Gastrocnemius medialis (tissue), 4 donors: ENCODE data around the gene LARP4. TPM values are rescaled to one million over a fixed set of nuclear protein-coding genes. Genes with fewer than 3 reads are reported as not detected.
"Not testable (repeated sequence)": the region's sequence is repeated elsewhere in the genome, so short reads cannot be mapped to it uniquely, and the experiment has no call there.

Source experiments
- ATAC-seq, 2 donors: fragments of 150-250 bp; one replicate each; pipeline ENCODE4 v1.9.1; 2016
- DNase-seq, 2 donors: peaks; one replicate each; pipeline ENCODE4 v3.0.0-alpha.2; 2019
- H3K27ac ChIP-seq, 4 donors: fragments of 200-600 bp; sonication (generic); 1 replicate in 1 of 4; 2 replicates in 3 of 4; pipeline ENCODE4 v1.5.1; 2016 to 2018; ENCODE audit warnings: mild to moderate bottlenecking in 2 of 4, moderate library complexity in 1 of 4
- H3K27me3 ChIP-seq, 3 donors: fragments of 200-600 bp; sonication (generic) in 2 of 3; 1 replicate in 1 of 3; 2 replicates in 2 of 3; pipeline versions ENCODE4 v1.5.1 to v1.6.0; 2016 to 2019; ENCODE audit warnings: mild to moderate bottlenecking in 1 of 3, moderate library complexity in 1 of 3
- H3K36me3 ChIP-seq, 2 donors: fragments of 200-600 bp; sonication (generic) in 1 of 2; one replicate each; pipeline ENCODE4 v1.5.1; 2017 to 2018
- H3K4me1 ChIP-seq, 2 donors: fragments of 200-600 bp; sonication (generic) in 1 of 2; one replicate each; pipeline ENCODE4 v1.5.1; 2016 to 2017; ENCODE audit warnings: mild to moderate bottlenecking in 2 of 2
- H3K4me3 ChIP-seq, 4 donors: fragments of 200-600 bp; sonication (generic) in 3 of 4; 1 replicate in 1 of 4; 2 replicates in 3 of 4; pipeline ENCODE4 v1.5.1; 2016 to 2019; ENCODE audit warnings: mild to moderate bottlenecking in 2 of 4
- H3K9me3 ChIP-seq, 3 donors: fragments of 200-600 bp; sonication (generic) in 2 of 3; 1 replicate in 1 of 3; 2 replicates in 2 of 3; pipeline ENCODE4 v1.5.1; 2016 to 2019
- POLR2A ChIP-seq, 2 donors: fragments of 450-650 bp; IDR thresholded peaks; one replicate each; pipeline ENCODE4 v1.6.1; 2017; ENCODE audit warnings: antibody characterized with exemption in 2 of 2, mild to moderate bottlenecking in 2 of 2, moderate library complexity in 2 of 2
- in situ Hi-C, 4 donors: fragments of 200-750 bp; cut with MboI; loops; one replicate each; pipeline versions ENCODE4 v1.15.0 to v1.8.0; 2017; ENCODE audit warnings: low sequenced_read_pairs in 4 of 4
- intact Hi-C: fragments of 100-400 bp; cut with DNase I; formaldehyde crosslinking; loops from one replicate; pipeline ENCODE4 v1.15.1; 2023; ENCODE audit warnings: low total_unique reads
- total RNA-seq, 4 donors: library from RNA; depleted of rRNA; stranded (reverse); fragments of >200 nt; gene quantifications; one replicate each; pipeline versions ENCODE4 v1.1.0 to v1.2.3, GENCODE V29; 2016
- TF ChIP-seq, protein P1 (sequence below), 5 experiments: fragments of 450-650 bp in 3 of 5; fragments of 200-600 bp in 2 of 5; sonication (generic) in 2 of 5; IDR thresholded peaks in 4 of 5; conservative IDR thresholded peaks in 1 of 5; 1 replicate in 4 of 5; 2 replicates in 1 of 5; pipeline ENCODE4 v1.5.1; 2016 to 2019; ENCODE audit warnings: antibody characterized with exemption in 5 of 5, mild to moderate bottlenecking in 3 of 5, moderate library complexity in 3 of 5

LARP4 gene
- total RNA-seq, 4 donors from 2014 or later: 32.7 to 70.2 (median 42.4) TPM

DNA sequence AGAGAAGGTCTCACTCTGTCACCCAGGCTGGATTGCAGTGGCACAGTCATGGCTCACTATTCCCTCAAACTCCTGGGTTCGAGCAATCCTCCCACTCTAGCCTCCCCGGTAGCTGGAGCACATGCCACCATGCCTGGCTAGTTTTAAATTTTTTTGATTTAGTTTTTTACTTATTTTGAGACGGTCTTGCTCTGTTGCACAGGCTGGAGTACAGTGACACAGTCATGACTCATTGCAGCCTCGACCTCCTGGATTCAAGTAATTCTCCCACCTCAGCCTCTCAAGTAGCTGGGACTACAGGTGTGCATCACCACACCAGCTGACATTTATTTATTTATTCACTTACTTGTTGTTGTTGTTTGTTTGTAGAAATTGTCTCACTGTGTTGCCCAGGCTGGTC lies 81.9 kb downstream of the LARP4 start:
- no peak for TF ChIP-seq POLR2A (IDR thresholded peaks at IDR 0.05)
- TF ChIP-seq, protein P1, sequence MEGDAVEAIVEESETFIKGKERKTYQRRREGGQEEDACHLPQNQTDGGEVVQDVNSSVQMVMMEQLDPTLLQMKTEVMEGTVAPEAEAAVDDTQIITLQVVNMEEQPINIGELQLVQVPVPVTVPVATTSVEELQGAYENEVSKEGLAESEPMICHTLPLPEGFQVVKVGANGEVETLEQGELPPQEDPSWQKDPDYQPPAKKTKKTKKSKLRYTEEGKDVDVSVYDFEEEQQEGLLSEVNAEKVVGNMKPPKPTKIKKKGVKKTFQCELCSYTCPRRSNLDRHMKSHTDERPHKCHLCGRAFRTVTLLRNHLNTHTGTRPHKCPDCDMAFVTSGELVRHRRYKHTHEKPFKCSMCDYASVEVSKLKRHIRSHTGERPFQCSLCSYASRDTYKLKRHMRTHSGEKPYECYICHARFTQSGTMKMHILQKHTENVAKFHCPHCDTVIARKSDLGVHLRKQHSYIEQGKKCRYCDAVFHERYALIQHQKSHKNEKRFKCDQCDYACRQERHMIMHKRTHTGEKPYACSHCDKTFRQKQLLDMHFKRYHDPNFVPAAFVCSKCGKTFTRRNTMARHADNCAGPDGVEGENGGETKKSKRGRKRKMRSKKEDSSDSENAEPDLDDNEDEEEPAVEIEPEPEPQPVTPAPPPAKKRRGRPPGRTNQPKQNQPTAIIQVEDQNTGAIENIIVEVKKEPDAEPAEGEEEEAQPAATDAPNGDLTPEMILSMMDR (IDR thresholded peaks at IDR 0.05 in 4 of 5, conservative IDR thresholded peaks at IDR 0.05 in 1 of 5): no peak
- Histone ChIP-seq H3K9me3 (no peaks in the 10 kb centered on the region), H3K27ac (no peak overlapping the region), H3K36me3 (peaks cover 0 to 6% of the 10 kb centered on the region in 2 donors), H3K4me3 (no peak overlapping the region), H3K4me1 (no peaks in the 10 kb centered on the region), H3K27me3 (no peaks in the 10 kb centered on the region)
- in situ Hi-C loops: no loop called here
- intact Hi-C loops: no loop called here
- DNase-seq (no peak), ATAC-seq (no peak)

DNA sequence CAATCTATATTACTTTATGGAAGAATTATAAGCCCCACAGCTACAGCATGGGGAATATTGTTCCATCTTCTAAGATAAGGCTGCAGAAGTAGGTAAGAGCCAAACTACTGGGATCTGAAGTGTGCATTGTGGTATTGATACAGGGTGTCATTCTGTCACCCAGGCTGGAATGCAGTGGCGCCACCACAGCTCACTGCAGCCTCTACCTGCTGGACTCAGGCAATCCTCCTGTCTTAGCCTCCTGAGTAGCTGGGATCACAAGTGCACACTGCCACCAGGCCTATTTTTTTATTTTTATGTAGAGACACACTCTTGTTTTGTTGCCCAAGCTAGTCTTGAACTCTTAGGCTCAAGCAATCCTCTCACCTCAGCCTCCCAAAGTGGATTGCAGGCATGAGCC lies 82.8 kb downstream of the LARP4 start:
- H3K4me1 ChIP-seq: no peaks in the 10 kb centered on the region
- no peaks in the 10 kb centered on the region for H3K27me3 ChIP-seq
- H3K36me3 ChIP-seq: no peaks in the 10 kb centered on the region
- H3K9me3 ChIP-seq: no peaks in the 10 kb centered on the region
- in situ Hi-C loops (no loop called here), intact Hi-C loops (no loop called here)
- TF ChIP-seq, protein P1 (IDR thresholded peaks at IDR 0.05 in 4 of 5, conservative IDR thresholded peaks at IDR 0.05 in 1 of 5): no peak
- TF ChIP-seq POLR2A (IDR thresholded peaks at IDR 0.05): no peak
- no peak for ATAC-seq
- no peak overlapping the region for H3K4me3 ChIP-seq
- no peak overlapping the region for H3K27ac ChIP-seq
- DNase-seq: no peak

DNA sequence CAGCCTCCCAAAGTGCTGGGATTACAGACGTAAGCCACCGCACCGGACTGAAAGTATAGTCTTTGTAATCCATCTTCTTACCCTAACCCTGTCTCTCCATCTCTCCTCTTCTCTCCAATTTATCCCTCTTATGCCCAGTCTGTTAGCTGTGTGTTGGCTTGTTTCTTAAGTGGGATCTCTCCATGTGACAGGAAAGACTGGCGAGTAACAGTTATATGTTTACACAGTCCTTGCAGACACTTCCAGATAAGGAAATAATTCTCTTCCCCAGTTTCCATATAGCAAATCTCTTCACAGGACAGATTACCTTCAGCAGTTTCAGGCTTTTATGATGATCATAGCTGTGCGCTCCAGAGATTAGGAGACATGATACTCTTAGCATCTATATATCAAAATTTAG lies 88.1 kb downstream of the LARP4 start:
- Histone ChIP-seq H3K27ac (no peak overlapping the region), H3K4me3 (no peak overlapping the region), H3K9me3 (no peaks in the 10 kb centered on the region), H3K27me3 (no peaks in the 10 kb centered on the region), H3K36me3 (no peaks in the 10 kb centered on the region), H3K4me1 (no peaks in the 10 kb centered on the region)
- no peak for TF ChIP-seq POLR2A (IDR thresholded peaks at IDR 0.05)
- TF ChIP-seq, protein P1 (IDR thresholded peaks at IDR 0.05 in 4 of 5, conservative IDR thresholded peaks at IDR 0.05 in 1 of 5): no peak
- DNase-seq: no peak
- no peak for ATAC-seq
- intact Hi-C loops: no loop called here
- in situ Hi-C loops: no loop called here

DNA sequence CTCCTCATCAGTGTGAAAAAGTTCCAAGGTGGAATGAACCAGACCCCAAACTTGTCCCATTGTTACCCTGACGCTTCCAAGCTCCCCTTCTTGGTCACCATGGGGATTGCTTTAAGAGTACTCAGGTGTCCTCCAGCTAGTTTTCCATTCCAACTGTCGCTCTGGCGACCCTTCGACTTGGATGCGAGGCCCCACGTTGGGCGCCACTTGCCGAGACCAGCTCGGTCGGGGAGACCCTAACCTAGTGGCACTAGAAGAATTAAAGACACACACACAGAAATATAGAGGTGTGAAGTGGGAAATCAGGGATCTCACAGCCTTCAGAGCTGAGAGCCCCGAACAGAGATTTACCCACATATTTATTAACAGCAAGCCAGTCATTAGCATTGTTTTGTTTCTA lies 97.4 kb downstream of the LARP4 start:
- H3K9me3 ChIP-seq: peaks cover 0 to 11% (median 2%) of the 10 kb centered on the region in 3 donors
- H3K27me3 ChIP-seq, in situ Hi-C loops, H3K4me1 ChIP-seq, ATAC-seq, DNase-seq, intact Hi-C loops, H3K36me3 ChIP-seq, H3K4me3 ChIP-seq, H3K27ac ChIP-seq: not testable (repeated sequence)

DNA sequence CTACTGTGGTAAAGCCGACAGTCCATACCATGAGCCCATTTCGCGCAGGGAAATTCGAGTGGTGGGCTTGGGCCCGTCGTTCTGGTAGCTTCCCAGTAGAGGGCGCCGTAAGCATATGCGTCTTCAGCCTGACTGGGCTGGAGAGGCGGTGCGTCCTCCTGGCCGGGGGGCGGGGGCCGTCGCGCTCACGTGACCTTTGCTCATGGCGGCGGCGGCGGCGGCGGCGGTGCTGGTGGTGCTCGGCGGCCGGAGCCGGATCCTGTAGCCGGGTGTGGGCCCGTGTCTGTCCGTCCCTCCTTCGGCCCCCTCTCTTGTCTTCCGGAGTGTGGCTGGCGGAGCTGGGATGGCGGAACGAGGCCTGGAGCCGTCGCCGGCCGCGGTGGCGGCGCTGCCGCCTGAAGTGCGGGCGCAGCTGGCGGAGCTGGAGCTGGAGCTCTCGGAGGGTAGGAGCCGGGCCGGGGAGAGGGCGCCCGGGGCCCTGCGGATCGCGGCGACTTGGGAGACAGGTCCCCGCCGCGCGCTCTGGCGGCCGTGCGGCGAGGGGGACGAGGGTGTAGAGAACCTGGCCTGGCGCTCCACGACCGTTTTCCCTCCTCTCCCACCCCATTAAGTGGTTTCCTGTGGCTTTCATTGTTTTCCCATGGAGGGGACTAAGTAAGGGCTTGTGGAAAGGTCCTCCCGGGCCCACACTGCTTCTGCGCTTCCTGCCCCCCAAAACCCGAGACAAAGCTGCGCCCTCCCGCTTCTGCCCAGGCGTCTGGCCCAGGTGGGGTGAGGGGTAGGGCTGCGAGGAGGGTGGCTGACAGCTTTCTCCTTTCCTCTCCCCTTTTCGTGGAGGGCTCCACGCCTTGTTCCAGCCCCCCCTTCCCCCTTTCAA lies 104.4 kb downstream of the LARP4 start, which contains the start of gene DIP2B:
Gene DIP2B, plus strand, starts transcription at position 188 of the 877 bp plus-strand sequence. Its CDS starts 156 bp downstream, at position 344.
- peak within 1 kb of the TSS; percentile 90 to 97 (median 93) for H3K27ac ChIP-seq
- intact Hi-C loops: loop anchor here (1.0 to 10.0 kb wide), 4 partner anchors 133 to 836 kb away; no protein-coding TSS in a partner anchor
- no peaks in the 10 kb centered on the region for H3K9me3 ChIP-seq
- DNase-seq: peak; percentile 92 to 93
- peak within 1 kb of the TSS; percentile 64 to 92 (median 82) for H3K4me3 ChIP-seq
- H3K4me1 ChIP-seq: peaks cover 41 to 48% of the 10 kb centered on the region in 2 donors
- in situ Hi-C loops: loop anchor here (5.0 to 25.0 kb wide), 3 partner anchors 132 to 232 kb away; no protein-coding TSS in a partner anchor
- peak; percentile 84 to 88 for ATAC-seq
- no peaks in the 10 kb centered on the region for H3K27me3 ChIP-seq
- no peaks in the 10 kb centered on the region for H3K36me3 ChIP-seq
- TF ChIP-seq POLR2A (IDR thresholded peaks at IDR 0.05): peak; percentile 49 to 79
- TF ChIP-seq, protein P1 (IDR thresholded peaks at IDR 0.05 in 4 of 5, conservative IDR thresholded peaks at IDR 0.05 in 1 of 5): peak; percentile 85 to 98 (median 96)
